ENCODE measurements around the gene JMY. TPM values are rescaled to one million over a fixed set of nuclear protein-coding genes. Genes with fewer than 3 reads are reported as not detected.

Gene JMY
- total RNA-seq, 4 donors from 2014 or later = 7.8 to 25.1 (median 14.7) TPM

DNA sequence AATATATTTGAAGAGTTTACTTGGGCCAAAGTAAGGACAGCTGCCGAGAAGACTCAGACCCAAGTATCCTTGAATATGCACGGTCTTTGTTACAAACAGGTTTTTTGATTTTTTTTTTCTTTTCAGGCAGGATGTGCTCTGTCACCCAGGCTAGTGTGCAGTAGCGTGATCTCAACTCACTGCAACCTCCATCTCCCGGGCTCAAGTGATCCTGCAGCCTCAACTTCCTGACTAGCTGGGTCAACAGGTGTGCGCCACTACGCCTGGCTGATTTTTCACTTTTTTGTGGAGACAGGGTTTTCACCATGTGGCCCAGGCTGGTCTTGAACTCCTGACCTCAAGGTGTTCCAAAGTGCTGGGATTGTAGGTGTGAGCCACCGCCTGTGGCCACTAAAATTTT is 27.4 kb downstream of the JMY start:
- H3K4me3 ChIP-seq = no peak overlapping the region
- no peaks in the 10 kb centered on the region for H3K27me3 ChIP-seq
- 75 to 87% methylated on average over 7 of the region's 7 CpGs for WGBS, 2 donors (ENCODE audit: low coverage in 1 of 2)
- in situ Hi-C loops (cut with MboI; ENCODE audit: low pct_ligation_motif_present in 1 of 4, low pct_unique_long_range_greater_than_20kb in 1 of 4, low sequenced_read_pairs in 3 of 4) (no loop called here), intact Hi-C loops (cut with DNase I; ENCODE audit: low total_unique reads) (no loop called here)
- H3K36me3 ChIP-seq = peaks cover 0 to 5% (median 0%) of the 10 kb centered on the region in 4 donors
- peaks cover 0 to 3% (median 0%) of the 10 kb centered on the region in 4 donors for H3K4me1 ChIP-seq
- H3K9me3 ChIP-seq = no peaks in the 10 kb centered on the region
- TF ChIP-seq POLR2AphosphoS5 (IDR thresholded peaks at IDR 0.05) = no peak
- TF ChIP-seq POLR2A (IDR thresholded peaks at IDR 0.05) = no peak
- TF ChIP-seq, protein P1, sequence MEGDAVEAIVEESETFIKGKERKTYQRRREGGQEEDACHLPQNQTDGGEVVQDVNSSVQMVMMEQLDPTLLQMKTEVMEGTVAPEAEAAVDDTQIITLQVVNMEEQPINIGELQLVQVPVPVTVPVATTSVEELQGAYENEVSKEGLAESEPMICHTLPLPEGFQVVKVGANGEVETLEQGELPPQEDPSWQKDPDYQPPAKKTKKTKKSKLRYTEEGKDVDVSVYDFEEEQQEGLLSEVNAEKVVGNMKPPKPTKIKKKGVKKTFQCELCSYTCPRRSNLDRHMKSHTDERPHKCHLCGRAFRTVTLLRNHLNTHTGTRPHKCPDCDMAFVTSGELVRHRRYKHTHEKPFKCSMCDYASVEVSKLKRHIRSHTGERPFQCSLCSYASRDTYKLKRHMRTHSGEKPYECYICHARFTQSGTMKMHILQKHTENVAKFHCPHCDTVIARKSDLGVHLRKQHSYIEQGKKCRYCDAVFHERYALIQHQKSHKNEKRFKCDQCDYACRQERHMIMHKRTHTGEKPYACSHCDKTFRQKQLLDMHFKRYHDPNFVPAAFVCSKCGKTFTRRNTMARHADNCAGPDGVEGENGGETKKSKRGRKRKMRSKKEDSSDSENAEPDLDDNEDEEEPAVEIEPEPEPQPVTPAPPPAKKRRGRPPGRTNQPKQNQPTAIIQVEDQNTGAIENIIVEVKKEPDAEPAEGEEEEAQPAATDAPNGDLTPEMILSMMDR (IDR thresholded peaks at IDR 0.05) = no peak
- TF ChIP-seq EP300 (IDR thresholded peaks at IDR 0.05; ENCODE audit: low read depth) = no peak
- no peak for DNase-seq
- H3K27ac ChIP-seq = no peak overlapping the region

DNA sequence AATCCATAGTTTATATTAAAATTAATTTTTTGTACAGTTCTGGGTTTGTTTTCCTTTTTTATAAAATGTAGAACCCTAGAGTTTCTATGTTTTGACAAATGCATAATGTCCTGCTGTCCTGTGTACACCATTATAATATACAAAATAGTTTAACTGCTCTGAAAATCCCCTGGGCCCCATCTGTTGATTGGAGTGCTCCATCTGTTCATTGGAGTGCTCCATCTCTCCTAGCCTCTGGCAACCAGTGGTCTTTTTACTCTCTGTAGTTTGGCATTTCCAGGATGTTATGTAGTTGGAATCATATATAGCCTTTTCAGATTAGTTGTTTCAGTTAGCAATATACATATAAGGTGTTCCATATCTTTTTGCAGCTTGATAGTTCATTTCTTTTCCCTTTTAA is 31.2 kb downstream of the JMY start:
- no peaks in the 10 kb centered on the region for H3K27me3 ChIP-seq
- no peak overlapping the region for H3K4me3 ChIP-seq
- no peak for DNase-seq
- no peaks in the 10 kb centered on the region for H3K4me1 ChIP-seq
- TF ChIP-seq POLR2AphosphoS5 (IDR thresholded peaks at IDR 0.05) (no peak), EP300 (IDR thresholded peaks at IDR 0.05; ENCODE audit: low read depth) (no peak), POLR2A (IDR thresholded peaks at IDR 0.05) (no peak)
- TF ChIP-seq, protein P1 (IDR thresholded peaks at IDR 0.05) = no peak
- H3K27ac ChIP-seq = no peak overlapping the region
- intact Hi-C loops (cut with DNase I; ENCODE audit: low total_unique reads) = no loop called here
- H3K9me3 ChIP-seq = no peaks in the 10 kb centered on the region
- peaks cover 0 to 5% (median 0%) of the 10 kb centered on the region in 4 donors for H3K36me3 ChIP-seq
- in situ Hi-C loops (cut with MboI; ENCODE audit: low pct_ligation_motif_present in 1 of 4, low pct_unique_long_range_greater_than_20kb in 1 of 4, low sequenced_read_pairs in 3 of 4) = no loop called here

DNA sequence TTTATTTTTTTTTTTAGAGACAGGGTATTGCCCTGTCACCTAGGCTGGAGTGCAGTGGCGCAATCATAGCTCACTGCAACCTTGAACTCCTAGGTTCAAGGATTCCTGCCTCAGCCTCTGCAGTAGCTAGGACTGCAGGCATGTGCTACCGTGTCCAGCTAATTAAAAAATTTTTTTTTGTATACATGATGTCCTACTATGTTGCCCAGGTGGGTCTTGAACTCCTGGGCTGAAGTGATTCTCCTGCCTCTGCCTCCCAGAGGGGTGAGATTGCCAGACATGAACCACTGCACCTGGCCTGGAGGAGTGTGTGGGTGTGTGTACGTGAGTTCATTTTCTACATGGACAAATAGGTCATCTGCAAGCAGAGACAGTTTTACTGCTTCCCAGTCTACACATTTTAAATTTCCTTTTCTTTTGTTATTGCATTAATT is 33.8 kb downstream of the JMY start:
- no peaks in the 10 kb centered on the region for H3K9me3 ChIP-seq
- in situ Hi-C loops (cut with MboI; ENCODE audit: low pct_ligation_motif_present in 1 of 4, low pct_unique_long_range_greater_than_20kb in 1 of 4, low sequenced_read_pairs in 3 of 4) (no loop called here), intact Hi-C loops (cut with DNase I; ENCODE audit: low total_unique reads) (no loop called here)
- no peak overlapping the region for H3K4me3 ChIP-seq
- 89 to 91% methylated on average over 3 of the region's 3 CpGs for WGBS, 2 donors (ENCODE audit: low coverage in 1 of 2)
- H3K27me3 ChIP-seq = no peaks in the 10 kb centered on the region
- TF ChIP-seq POLR2A (IDR thresholded peaks at IDR 0.05) (no peak), POLR2AphosphoS5 (IDR thresholded peaks at IDR 0.05) (no peak), EP300 (IDR thresholded peaks at IDR 0.05; ENCODE audit: low read depth) (no peak)
- TF ChIP-seq, protein P1 (IDR thresholded peaks at IDR 0.05) = no peak
- H3K36me3 ChIP-seq = no peaks in the 10 kb centered on the region
- no peaks in the 10 kb centered on the region for H3K4me1 ChIP-seq
- no peak overlapping the region for H3K27ac ChIP-seq
- no peak for DNase-seq

DNA sequence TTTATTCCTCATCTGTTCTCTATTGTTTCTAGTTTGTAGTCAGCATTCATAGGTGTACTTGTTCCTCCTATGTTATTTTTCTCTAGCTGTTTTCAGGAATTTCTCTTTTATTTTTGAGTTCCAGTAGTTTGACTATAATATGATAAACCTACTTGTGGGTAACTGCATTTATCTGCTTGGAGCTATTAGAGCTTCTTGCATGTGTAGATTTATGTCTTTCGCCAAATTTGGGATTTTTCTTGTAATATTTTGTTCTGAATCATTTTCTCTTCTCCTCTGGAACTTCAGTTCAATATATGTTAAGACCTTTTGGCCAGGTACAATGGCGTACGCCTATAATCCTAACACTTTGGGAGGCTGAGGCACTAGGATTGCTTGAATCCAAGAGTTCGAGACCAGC is 37.4 kb downstream of the JMY start:
- no peak overlapping the region for H3K27ac ChIP-seq
- in situ Hi-C loops (cut with MboI; ENCODE audit: low pct_ligation_motif_present in 1 of 4, low pct_unique_long_range_greater_than_20kb in 1 of 4, low sequenced_read_pairs in 3 of 4) (no loop called here), intact Hi-C loops (cut with DNase I; ENCODE audit: low total_unique reads) (no loop called here)
- H3K9me3 ChIP-seq = no peaks in the 10 kb centered on the region
- no peak for DNase-seq
- no peak overlapping the region for H3K4me3 ChIP-seq
- no peaks in the 10 kb centered on the region for H3K4me1 ChIP-seq
- TF ChIP-seq POLR2AphosphoS5 (IDR thresholded peaks at IDR 0.05) (no peak), POLR2A (IDR thresholded peaks at IDR 0.05) (no peak)
- no peaks in the 10 kb centered on the region for H3K27me3 ChIP-seq
- H3K36me3 ChIP-seq = no peaks in the 10 kb centered on the region
- WGBS, 2 donors (ENCODE audit: low coverage in 1 of 2) = 97 to 100% methylated on average over 4 of the region's 4 CpGs

DNA sequence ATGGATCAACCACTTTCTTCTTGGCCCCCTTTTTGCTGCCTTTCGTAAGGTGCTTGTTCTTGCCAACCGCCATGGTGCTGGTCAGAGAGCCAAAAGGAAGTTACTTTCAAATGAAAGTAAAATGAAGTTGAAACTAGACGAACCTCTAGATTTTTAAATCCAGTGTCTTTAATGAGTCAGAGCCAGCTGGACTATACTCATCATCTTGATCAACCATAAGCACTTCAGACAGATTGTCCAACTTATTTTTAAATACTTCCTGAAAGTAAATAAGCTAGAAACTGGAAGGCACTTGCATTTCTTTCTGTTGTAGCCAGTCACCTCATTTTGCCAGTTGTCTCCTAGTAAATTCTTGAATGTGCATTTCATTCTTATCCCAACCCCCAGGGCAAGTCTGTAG is 48.9 kb downstream of the JMY start:
- Histone ChIP-seq H3K9me3 (no peaks in the 10 kb centered on the region), H3K4me1 (peaks cover 0 to 3% (median 0%) of the 10 kb centered on the region in 4 donors), H3K4me3 (no peak overlapping the region), H3K27me3 (no peaks in the 10 kb centered on the region), H3K36me3 (peaks cover 0 to 2% (median 0%) of the 10 kb centered on the region in 4 donors), H3K27ac (peak overlapping the region in 1 of 4 donors; percentile 20)
- DNase-seq = no peak
- TF ChIP-seq, protein P1 (IDR thresholded peaks at IDR 0.05) = no peak
- TF ChIP-seq EP300 (IDR thresholded peaks at IDR 0.05; ENCODE audit: low read depth) (no peak), POLR2A (IDR thresholded peaks at IDR 0.05) (no peak), POLR2AphosphoS5 (IDR thresholded peaks at IDR 0.05) (no peak)
- in situ Hi-C loops (cut with MboI; ENCODE audit: low pct_ligation_motif_present in 1 of 4, low pct_unique_long_range_greater_than_20kb in 1 of 4, low sequenced_read_pairs in 3 of 4) (no loop called here), intact Hi-C loops (cut with DNase I; ENCODE audit: low total_unique reads) (no loop called here)
- WGBS, 2 donors (ENCODE audit: low coverage in 1 of 2) = 74 to 84% methylated on average over 3 of the region's 3 CpGs
